GM12865 (cell line): ENCODE results near the gene CREB3L2.
A peak's percentile ranks its signal among the peaks of the same experiment; 100 is the strongest.

Source experiments
- DNase-seq: peaks from one replicate; pipeline ENCODE4 v3.0.0; 2010; ENCODE audit warnings: low read depth
- H3K4me3 ChIP-seq: 2 replicates; pipeline ENCODE4 v1.5.1; 2011; ENCODE audit warnings: mild to moderate bottlenecking, low read depth, low read length, control low read depth
- TF ChIP-seq, protein P1 (sequence below): IDR thresholded peaks from 2 replicates; pipeline ENCODE4 v1.5.1; 2011; ENCODE audit warnings: low read length, control low read depth, low read depth, inconsistent platforms; ENCODE audit not compliant: insufficient read depth; ENCODE audit errors: missing control alignments

Gene CREB3L2

GRCh38 chr7:137848095-137848494 is 153.8 kb downstream of the CREB3L2 start:
- no peak for DNase-seq
- no peak overlapping the region for H3K4me3 ChIP-seq
- TF ChIP-seq, protein P1, sequence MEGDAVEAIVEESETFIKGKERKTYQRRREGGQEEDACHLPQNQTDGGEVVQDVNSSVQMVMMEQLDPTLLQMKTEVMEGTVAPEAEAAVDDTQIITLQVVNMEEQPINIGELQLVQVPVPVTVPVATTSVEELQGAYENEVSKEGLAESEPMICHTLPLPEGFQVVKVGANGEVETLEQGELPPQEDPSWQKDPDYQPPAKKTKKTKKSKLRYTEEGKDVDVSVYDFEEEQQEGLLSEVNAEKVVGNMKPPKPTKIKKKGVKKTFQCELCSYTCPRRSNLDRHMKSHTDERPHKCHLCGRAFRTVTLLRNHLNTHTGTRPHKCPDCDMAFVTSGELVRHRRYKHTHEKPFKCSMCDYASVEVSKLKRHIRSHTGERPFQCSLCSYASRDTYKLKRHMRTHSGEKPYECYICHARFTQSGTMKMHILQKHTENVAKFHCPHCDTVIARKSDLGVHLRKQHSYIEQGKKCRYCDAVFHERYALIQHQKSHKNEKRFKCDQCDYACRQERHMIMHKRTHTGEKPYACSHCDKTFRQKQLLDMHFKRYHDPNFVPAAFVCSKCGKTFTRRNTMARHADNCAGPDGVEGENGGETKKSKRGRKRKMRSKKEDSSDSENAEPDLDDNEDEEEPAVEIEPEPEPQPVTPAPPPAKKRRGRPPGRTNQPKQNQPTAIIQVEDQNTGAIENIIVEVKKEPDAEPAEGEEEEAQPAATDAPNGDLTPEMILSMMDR, result no peak

GRCh38 chr7:137847568-137848050 is 154.3 kb downstream of the CREB3L2 start:
- TF ChIP-seq, protein P1, result no peak
- H3K4me3 ChIP-seq, result no peak overlapping the region
- no peak for DNase-seq

GRCh38 chr7:137846827-137847567 is 154.9 kb downstream of the CREB3L2 start, which contains the start of gene DGKI:
Gene DGKI, minus strand, starts transcription at chr7:137846974.
- peak within 1 kb of the TSS; percentile 53 for H3K4me3 ChIP-seq
- DNase-seq, result peak; percentile 27
- TF ChIP-seq, protein P1, result no peak

- peak overlapping the region; percentile 53; the same call in 1 of the 2 replicates for H3K4me3 ChIP-seq
- TF ChIP-seq, protein P1, result no peak
- no peak for DNase-seq
Measured at GRCh38 chr7:137846549-137846826, 155.4 kb downstream of the CREB3L2 start.

DNA sequence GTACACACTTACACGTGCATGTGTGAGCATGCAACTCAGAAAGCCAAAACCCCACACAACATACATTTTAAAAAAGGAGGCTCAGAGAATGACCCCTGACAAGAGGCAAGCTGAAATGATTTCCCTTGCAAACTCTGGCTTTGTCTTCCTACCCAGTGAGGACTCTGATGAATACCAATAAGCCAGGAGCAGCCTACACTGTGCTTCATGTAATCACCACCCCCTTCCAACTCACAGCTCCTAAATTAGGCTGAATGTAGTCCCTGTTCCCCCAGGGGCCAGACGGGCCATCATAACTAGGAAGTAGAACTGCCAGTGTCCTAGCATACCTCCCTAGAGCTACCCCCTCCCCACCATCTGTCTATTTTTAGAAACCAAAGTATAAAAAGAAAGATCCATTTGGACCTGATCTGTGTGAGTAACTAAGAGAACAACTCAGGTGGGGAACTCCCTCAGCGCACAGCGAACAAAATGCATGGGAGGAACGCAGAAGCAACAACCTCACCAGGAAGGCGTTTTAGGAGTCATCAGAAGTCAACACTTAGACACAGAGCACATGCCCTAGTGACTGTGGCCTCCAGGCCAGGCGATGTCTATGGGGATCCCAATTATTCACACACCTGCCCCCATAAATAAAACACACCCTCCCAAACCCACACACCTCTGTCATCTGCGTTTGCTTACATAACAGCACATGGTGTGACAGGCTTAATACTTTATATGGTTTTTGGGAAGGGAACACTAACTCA is 157.0 kb downstream of the CREB3L2 start:
- H3K4me3 ChIP-seq, result no peak overlapping the region
- DNase-seq, result no peak
- TF ChIP-seq, protein P1, result no peak

DNA sequence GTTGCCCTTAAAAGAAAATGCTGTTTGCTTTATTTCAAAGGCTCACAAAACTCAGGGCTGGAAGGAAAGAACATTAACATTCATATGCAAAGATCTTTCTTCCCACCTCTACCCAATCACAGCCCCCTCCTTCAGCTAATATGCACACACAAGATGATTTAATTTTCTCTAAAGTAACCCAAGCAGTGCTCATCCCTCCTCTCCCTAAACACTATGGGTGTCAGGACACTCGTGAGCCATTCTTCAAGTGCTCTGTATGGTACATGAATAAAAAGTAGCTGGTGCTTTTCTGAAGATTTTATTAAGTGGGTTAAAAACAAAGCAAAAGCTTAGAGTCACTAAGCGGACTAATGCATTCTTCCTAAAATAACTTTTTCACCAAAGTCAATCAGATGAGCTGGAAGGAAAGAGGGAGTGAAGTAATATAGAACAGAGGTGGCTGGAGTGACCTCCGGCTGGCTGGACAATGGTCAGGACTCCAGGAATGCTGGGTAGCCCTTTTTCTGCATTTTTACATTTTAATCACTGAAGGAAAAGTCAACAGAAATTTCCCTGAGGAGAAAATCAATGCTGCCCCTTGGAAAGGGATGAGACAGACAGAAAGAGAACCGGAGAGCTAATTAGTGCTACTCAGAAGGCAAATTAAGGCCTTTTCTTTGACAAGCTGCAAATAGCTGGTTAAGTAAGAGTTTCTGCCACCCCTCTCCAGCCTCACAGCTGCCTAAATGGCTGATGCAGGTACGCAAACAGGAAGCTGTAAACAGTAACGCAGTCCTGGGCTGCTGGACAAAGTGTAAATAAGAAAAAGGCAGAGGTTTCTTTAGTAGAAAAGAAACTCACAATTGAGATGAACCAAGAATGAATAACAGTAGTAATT is 161.7 kb downstream of the CREB3L2 start:
- TF ChIP-seq, protein P1, result no peak
- no peak for DNase-seq
- H3K4me3 ChIP-seq, result no peak overlapping the region
